HG03342 (cell line): Measurements from ENCODE around the gene C4A.
"Not testable (repeated sequence)": the region's sequence is repeated elsewhere in the genome, so short reads cannot be mapped to it uniquely, and the experiment has no call there.

Experiments
- ATAC-seq: cut with Tn5 transposase; IDR thresholded peaks from one replicate; pipeline ENCODE4 v1.9.1; 2021; ENCODE audit warnings: mild to moderate bottlenecking, moderate library complexity; ENCODE audit not compliant: unreplicated experiment

C4A gene

GRCh38 chr6:32047539-32047854 lies 65.6 kb downstream of the C4A start:
- ATAC-seq: no peak

GRCh38 chr6:32047855-32048766 lies 66.3 kb downstream of the C4A start:
- no peak for ATAC-seq

DNA sequence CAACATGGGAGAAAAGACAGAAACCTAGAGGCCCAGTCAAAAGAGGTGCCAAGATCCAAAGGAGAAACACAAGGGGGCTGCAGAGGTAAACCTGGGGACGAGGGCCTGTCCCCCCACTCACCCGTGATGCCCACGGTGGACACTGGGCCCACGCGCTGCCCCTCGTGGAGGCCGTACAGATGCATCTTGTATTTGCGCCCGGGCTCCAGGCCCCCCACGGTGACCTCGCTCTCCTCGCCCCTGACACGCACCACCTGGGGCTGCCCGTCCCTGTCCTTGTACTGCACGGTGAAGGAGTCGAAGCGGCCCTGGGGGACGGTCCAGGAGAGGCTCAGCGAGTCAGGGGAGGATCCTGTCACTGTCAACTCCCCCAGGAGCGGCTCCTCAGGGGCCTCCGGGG lies 67.3 kb downstream of the C4A start:
- not testable (repeated sequence) for ATAC-seq

DNA sequence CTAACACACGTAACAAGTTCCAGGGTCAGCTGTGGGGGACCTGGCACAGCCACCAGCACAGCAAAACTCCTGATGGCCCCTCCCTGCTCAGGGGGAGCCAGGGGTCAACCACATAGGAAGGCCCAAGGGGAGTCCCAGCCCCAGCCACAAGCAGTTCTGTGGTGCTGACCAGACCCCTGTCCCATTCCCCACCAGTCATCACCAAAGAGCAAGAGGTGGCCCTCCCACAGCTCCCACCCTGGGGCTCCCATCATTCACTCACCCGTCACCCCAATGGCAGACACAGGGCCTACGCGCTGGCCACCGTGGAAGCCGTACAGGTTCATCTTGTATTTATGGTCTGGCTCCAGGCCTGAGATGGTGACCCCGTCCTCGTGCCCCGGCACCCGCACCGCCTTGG lies 67.9 kb downstream of the C4A start:
- not testable (repeated sequence) for ATAC-seq

DNA sequence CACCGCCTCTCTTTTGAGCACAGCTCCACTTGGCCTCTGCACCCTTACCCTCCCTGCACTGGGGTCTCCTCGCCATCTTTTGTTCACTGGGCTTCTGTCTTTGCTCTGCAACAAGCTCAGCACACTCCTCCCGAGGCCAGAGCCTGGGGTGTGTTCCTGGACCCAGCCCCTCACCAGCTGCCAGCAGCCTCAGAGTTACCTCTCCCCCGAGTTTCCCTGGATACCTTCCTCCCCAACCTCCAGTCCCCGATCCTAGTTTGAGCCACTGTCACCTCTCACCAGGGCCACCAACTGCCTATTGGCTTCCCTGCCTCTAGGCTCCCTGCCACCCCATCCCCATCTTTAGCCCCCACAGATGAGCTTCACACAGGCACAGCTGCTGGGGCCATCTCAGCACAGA lies 68.7 kb downstream of the C4A start:
- no peak for ATAC-seq
